Peyer's patch (tissue), 4 donors: ENCODE measurements around the gene RYR1. TPM values are rescaled to one million over a fixed set of nuclear protein-coding genes. Genes with fewer than 3 reads are reported as not detected.

Source experiments
- DNase-seq, 3 donors: peaks; one replicate each; pipeline ENCODE4 v3.0.0-alpha.2; 2017 to 2019
- H3K27ac ChIP-seq, 4 donors: fragments of 200-600 bp; sonication (generic); one replicate each; pipeline ENCODE4 v1.5.1; 2016 to 2019
- H3K27me3 ChIP-seq, 2 donors: fragments of 200-600 bp; sonication (generic); one replicate each; pipeline ENCODE4 v1.5.1; 2019
- H3K36me3 ChIP-seq, 3 donors: fragments of 200-600 bp; sonication (generic); one replicate each; pipeline ENCODE4 v1.5.1; 2016 to 2019
- H3K4me1 ChIP-seq, 4 donors: fragments of 200-600 bp; sonication (generic); one replicate each; pipeline ENCODE4 v1.5.1; 2016 to 2019
- H3K4me3 ChIP-seq, 4 donors: fragments of 200-600 bp; sonication (generic); 1 replicate in 3 of 4; 2 replicates in 1 of 4; pipeline ENCODE4 v1.5.1; 2016 to 2019; ENCODE audit warnings: mild to moderate bottlenecking in 1 of 4
- H3K9me3 ChIP-seq, 4 donors: fragments of 200-600 bp; sonication (generic); one replicate each; pipeline ENCODE4 v1.5.1; 2016 to 2019; ENCODE audit warnings: mild to moderate bottlenecking in 1 of 4
- CTCF ChIP-seq, 6 experiments: fragments of 450-650 bp in 4 of 6; fragments of 200-600 bp in 2 of 6; sonication (generic) in 1 of 6; IDR thresholded peaks; one replicate each; pipeline ENCODE4 v1.5.1; 2017 to 2019; ENCODE audit warnings: antibody characterized with exemption in 6 of 6, mild to moderate bottlenecking in 3 of 6, moderate library complexity in 1 of 6
- POLR2A ChIP-seq, 2 donors: fragments of 450-650 bp; IDR thresholded peaks; one replicate each; pipeline ENCODE4 v1.5.1; 2017; ENCODE audit warnings: antibody characterized with exemption in 2 of 2, mild to moderate bottlenecking in 2 of 2, moderate library complexity in 2 of 2
- total RNA-seq, 4 donors: library from RNA; depleted of rRNA; stranded (reverse); fragments of >200 nt; gene quantifications; one replicate each; pipeline ENCODE4 v1.1.0, GENCODE V29; 2016

RYR1 gene
- total RNA-seq, 4 donors from 2014 or later, result 0.35 to 4.6 (median 3.4) TPM

GRCh38 chr19:38389101-38389925 lies 44.2 kb upstream of the RYR1 start:
- Histone ChIP-seq H3K4me1 (peaks cover 4 to 40% (median 27%) of the 10 kb centered on the region in 4 donors), H3K36me3 (peaks cover 0 to 6% (median 0%) of the 10 kb centered on the region in 3 donors), H3K27ac (peak overlapping the region in 2 of 4 donors; percentile 90 to 95), H3K9me3 (no peaks in the 10 kb centered on the region), H3K27me3 (no peaks in the 10 kb centered on the region), H3K4me3 (peak overlapping the region in 3 of 4 donors; percentile 44 to 74 (median 56))
- TF ChIP-seq CTCF (IDR thresholded peaks at IDR 0.05), result no peak
- no peak for TF ChIP-seq POLR2A (IDR thresholded peaks at IDR 0.05)
- DNase-seq, result peak in 2 of 3 donors; percentile 29 to 50

DNA sequence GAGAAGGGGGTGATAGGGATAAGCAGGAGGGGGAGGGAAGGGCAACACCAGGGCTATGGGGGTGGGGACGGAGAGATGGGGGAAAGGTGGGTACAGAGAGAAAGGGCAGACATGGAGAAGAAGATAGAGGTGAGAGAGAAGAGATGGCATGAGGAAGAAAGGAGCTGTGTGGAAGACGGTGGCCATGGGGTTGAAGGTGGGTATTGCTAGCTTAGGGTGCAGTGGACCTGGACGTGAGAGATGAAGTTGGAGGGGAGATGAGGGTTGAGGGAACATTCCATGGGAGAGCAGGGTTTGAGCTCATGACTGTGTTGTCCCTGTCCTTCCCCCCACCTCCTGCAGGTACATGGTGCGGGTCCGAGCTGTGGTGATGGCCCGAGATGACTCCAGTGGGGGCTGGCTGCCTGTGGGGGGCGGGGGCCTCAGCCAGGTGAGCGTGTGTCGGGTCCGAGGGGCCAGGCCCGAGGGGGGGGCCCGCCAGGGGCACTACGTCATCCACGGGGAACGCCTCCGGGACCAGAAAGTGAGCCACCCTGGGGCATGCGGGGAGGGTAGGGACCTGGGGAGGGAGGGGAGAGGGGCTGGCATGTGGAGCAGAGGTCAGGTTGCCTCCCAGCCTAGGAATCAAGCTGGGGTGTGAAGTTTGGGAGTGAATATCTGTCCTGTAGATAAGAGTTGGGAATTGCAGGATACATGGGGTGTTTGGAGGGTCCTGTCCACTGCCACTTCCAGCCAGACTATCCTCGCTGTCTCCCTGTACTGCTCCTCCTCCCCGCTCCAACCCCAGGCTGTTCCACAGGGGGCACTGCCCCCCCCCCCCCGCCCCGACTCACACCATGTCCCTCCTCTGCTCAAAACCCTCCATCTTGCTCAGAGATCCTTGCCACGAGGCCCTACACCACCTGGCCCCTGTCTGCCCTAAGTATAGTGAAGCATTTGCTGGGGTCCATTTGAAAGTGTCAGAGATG lies 43.2 kb upstream of the RYR1 start:
- Histone ChIP-seq H3K4me1 (peaks cover 4 to 48% (median 31%) of the 10 kb centered on the region in 4 donors), H3K27me3 (no peaks in the 10 kb centered on the region), H3K4me3 (no peak overlapping the region)

GRCh38 chr19:38391911-38392464 lies 41.5 kb upstream of the RYR1 start:
- no peaks in the 10 kb centered on the region for H3K9me3 ChIP-seq
- no peaks in the 10 kb centered on the region for H3K36me3 ChIP-seq
- H3K27me3 ChIP-seq, result no peaks in the 10 kb centered on the region
- no peak overlapping the region for H3K4me3 ChIP-seq
- peak in 1 of 3 donors; percentile 40 for DNase-seq
- H3K4me1 ChIP-seq, result peaks cover 3 to 36% (median 26%) of the 10 kb centered on the region in 4 donors
- H3K27ac ChIP-seq, result no peak overlapping the region
- TF ChIP-seq POLR2A (IDR thresholded peaks at IDR 0.05) (no peak), CTCF (IDR thresholded peaks at IDR 0.05) (no peak)

More for the DNA sequence above, 43.2 kb upstream of the RYR1 start:
- Histone ChIP-seq H3K9me3 (no peaks in the 10 kb centered on the region), H3K36me3 (no peaks in the 10 kb centered on the region), H3K27ac (no peak overlapping the region)
- DNase-seq, result peak in 1 of 3 donors; percentile 38
- TF ChIP-seq CTCF (IDR thresholded peaks at IDR 0.05) (no peak), POLR2A (IDR thresholded peaks at IDR 0.05) (no peak)

- DNase-seq, result peak in 2 of 3 donors; percentile 61 to 84
- TF ChIP-seq CTCF (IDR thresholded peaks at IDR 0.05), result no peak
- peak in 1 of 2 donors; percentile 15 for TF ChIP-seq POLR2A (IDR thresholded peaks at IDR 0.05)
- H3K27ac ChIP-seq, result no peak overlapping the region
- H3K27me3 ChIP-seq, result no peaks in the 10 kb centered on the region
- H3K4me1 ChIP-seq, result peaks cover 0 to 28% (median 20%) of the 10 kb centered on the region in 4 donors
- H3K9me3 ChIP-seq, result no peaks in the 10 kb centered on the region
- H3K36me3 ChIP-seq, result no peaks in the 10 kb centered on the region
- H3K4me3 ChIP-seq, result no peak overlapping the region
These were observed 40.7 kb upstream of the RYR1 start for GRCh38 chr19:38392707-38393308.

GRCh38 chr19:38394488-38394887 lies 39.0 kb upstream of the RYR1 start:
- Histone ChIP-seq H3K4me1 (peaks cover 0 to 13% (median 6%) of the 10 kb centered on the region in 4 donors), H3K27me3 (no peaks in the 10 kb centered on the region), H3K27ac (no peak overlapping the region), H3K4me3 (peak overlapping the region in 1 of 4 donors; percentile 44), H3K36me3 (no peaks in the 10 kb centered on the region), H3K9me3 (no peaks in the 10 kb centered on the region)
- no peak for TF ChIP-seq POLR2A (IDR thresholded peaks at IDR 0.05)
- no peak for TF ChIP-seq CTCF (IDR thresholded peaks at IDR 0.05)
- DNase-seq, result peak in 2 of 3 donors; percentile 59
